ENCODE results near the gene ELP5. TPM values are rescaled to one million over a fixed set of nuclear protein-coding genes. Genes with fewer than 3 reads are reported as not detected.

The ELP5 gene
- polyA plus RNA-seq, 1 of the 3 experiments (the other 2 are of a cell fraction): 45.4 TPM

DNA sequence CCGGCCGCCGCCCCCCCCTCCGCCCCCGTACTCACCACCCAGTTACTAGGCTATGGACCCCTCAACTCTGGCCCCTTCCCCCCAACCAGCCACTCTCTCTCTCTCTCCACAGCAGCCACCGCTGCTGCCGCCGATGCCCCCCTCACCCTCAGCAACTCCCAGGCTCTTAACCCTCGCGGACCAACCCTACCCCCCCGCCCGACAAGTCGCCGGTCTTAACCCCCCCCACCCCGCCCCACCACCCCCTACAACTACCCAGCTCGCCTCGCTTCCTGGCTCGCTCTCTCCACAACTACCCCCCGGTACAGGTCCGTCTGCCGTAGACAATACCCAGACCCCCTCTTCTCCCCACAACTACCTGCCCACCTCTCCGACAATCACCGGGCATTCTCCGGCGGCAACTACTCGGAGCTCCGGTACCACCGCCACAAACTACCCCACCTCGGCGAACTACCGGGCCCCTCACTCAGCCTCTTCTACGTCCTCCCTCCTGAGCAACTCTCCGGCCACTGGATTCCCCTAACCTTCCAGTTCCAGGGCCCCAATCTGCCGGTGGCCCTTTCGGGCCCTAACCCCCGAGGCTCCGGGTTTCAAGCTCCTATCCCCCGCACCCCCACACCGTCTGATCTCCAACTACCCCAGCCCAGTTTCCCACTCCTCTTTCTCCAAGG is 13.5 kb upstream of the ELP5 start:
- Histone ChIP-seq H4K20me1 (ENCODE audit: insufficient read depth) (peaks cover 7% of the 10 kb centered on the region; the same call in 1 of the 2 replicates), H3K4me3 (ENCODE audit: low read depth in 2 of 2, low read length in 1 of 2) (peak overlapping the region; percentile 88 to 99), H3K36me3 (replicated peaks in 1 of 2; ENCODE audit: control insufficient read depth in 1 of 2, insufficient read depth in 2 of 2, low read length in 1 of 2) (peaks cover 30 to 43% of the 10 kb centered on the region in 2 experiments), H3K79me2 (ENCODE audit: insufficient read depth) (peaks cover 81% of the 10 kb centered on the region), H3K9me3 (no peaks in the 10 kb centered on the region), H3K9me2 (no peaks in the 10 kb centered on the region), H3K9ac (peak overlapping the region; percentile 96), H2AFZ (ENCODE audit: low read depth) (no peak overlapping the region), H3F3A (replicated peaks; ENCODE audit: insufficient read depth) (peaks cover 54% of the 10 kb centered on the region), H3K27me3 (ENCODE audit: insufficient read depth) (no peaks in the 10 kb centered on the region), H3K27ac (ENCODE audit: low read depth in 2 of 2, low read length in 1 of 2) (peak overlapping the region; percentile 75 to 97), H3K4me2 (peak overlapping the region; percentile 83), H3K4me1 (ENCODE audit: control insufficient read depth in 1 of 2, insufficient read depth in 2 of 2, low read depth in 1 of 2, low read length in 1 of 2) (peaks cover 36 to 41% of the 10 kb centered on the region in 2 experiments)
- ChIA-PET POLR2A (interaction anchor here (0.7 to 1.7 kb wide), 3 partner anchors 18 to 54 kb away, joined by 3 to 6 read pairs (median 6); no protein-coding TSS in a partner anchor), CTCF (interaction anchor here (1.0 to 5.6 kb wide), 3 partner anchors 18 to 58 kb away, joined by 3 to 35 read pairs (median 26); partner anchors contain the start of genes ACADVL, DLG4 and SLC2A4)
- 1% methylated on average over 39 of the region's 39 CpGs for WGBS (ENCODE audit: low lambda C conversion rate)
- TF ChIP-seq TAF1 (IDR thresholded peaks at IDR 0.05; ENCODE audit: borderline replicate concordance, low read depth, low read length) (0 out of 2 replicates have a peak, but pooled peaks have one; percentile 16), ELF1 (IDR thresholded peaks at IDR 0.05) (no peak)
- DNase-seq: no peak

DNA sequence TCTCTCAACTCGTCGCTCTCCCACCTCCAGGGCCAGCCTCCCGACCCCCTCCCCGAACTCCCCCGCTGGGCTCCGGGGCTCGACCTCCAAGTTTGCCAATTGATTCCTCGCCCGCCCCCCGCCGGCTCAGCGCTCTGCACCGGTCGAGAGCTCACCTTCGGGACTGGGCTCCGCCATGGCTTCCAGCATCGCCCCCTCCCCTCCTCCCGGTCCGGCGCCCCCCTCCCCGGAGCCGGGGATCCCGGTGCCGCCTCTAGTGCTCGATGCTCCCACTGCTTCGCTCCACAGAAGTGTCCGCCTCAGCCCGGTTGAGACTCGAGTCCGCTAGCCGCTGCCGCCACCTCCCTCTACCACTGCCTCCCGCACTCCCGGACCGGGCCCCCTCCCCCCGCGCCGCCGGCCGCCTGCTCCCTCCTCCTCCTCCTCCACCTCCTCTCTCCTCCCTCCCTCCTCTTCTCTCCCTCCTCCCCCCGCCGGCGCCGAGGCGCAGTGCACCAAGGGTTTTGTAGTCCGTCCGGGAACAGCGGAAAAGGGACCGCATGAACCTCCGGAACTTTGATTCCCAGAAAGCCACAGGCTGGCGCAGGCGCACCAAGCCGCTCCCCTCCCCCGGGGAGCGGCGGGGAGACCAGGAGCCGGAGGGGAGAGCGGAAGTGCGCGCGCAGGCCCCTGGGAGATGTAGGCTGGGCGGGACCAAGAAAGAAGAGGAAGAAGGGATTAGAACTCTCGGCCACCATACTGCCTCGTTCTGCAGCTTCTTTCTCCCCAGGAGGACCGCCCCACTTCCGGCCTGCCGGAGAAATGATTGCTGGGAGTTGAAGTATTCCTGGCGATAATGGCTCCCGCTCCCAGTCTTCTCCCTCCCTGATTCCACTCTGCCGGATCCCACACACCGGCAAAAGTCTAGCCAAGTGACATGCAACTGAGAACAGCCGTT is 12.7 kb upstream of the ELP5 start, which contains the start of gene PHF23:
TSS of gene PHF23 (minus strand) at position 367 of the 937 bp plus-strand sequence. CDS start at position 189, 178 bp downstream.
- H3K79me2 ChIP-seq (ENCODE audit: insufficient read depth): peaks cover 75% of the 10 kb centered on the region
- POLR2A ChIA-PET: interaction anchor here (0.6 to 1.7 kb wide), 6 partner anchors 10 to 25 kb away, joined by 3 to 7 read pairs (median 5); partner anchors contain the start of genes CTDNEP1 and ELP5
- H3K9ac ChIP-seq: peak within 1 kb of the TSS; percentile 97
- no peak within 1 kb of the TSS for H2AFZ ChIP-seq (ENCODE audit: low read depth)
- peaks cover 36 to 41% of the 10 kb centered on the region in 2 experiments for H3K4me1 ChIP-seq (ENCODE audit: control insufficient read depth in 1 of 2, insufficient read depth in 2 of 2, low read depth in 1 of 2, low read length in 1 of 2)
- H3K9me2 ChIP-seq: no peaks in the 10 kb centered on the region
- H3K9me3 ChIP-seq: no peaks in the 10 kb centered on the region
- peak within 1 kb of the TSS; percentile 83 for H3K4me2 ChIP-seq
- peaks cover 30 to 50% of the 10 kb centered on the region in 2 experiments for H3K36me3 ChIP-seq (replicated peaks in 1 of 2; ENCODE audit: control insufficient read depth in 1 of 2, insufficient read depth in 2 of 2, low read length in 1 of 2)
- peaks cover 60% of the 10 kb centered on the region for H3F3A ChIP-seq (replicated peaks; ENCODE audit: insufficient read depth)
- H4K20me1 ChIP-seq (ENCODE audit: insufficient read depth): peaks cover 7% of the 10 kb centered on the region; the same call in 1 of the 2 replicates
- no peaks in the 10 kb centered on the region for H3K27me3 ChIP-seq (ENCODE audit: insufficient read depth)
- CTCF ChIA-PET: interaction anchor here (1.0 to 5.6 kb wide), 3 partner anchors 19 to 57 kb away, joined by 3 to 35 read pairs (median 26); partner anchors contain the start of genes ACADVL, DLG4 and SLC2A4
- H3K27ac ChIP-seq (ENCODE audit: low read depth in 2 of 2, low read length in 1 of 2): peak within 1 kb of the TSS; percentile 75 to 99
- 2% methylated on average over 59 of the region's 72 CpGs for WGBS (ENCODE audit: low lambda C conversion rate)
- peak; percentile 94 for DNase-seq
- H3K4me3 ChIP-seq (ENCODE audit: low read depth in 2 of 2, low read length in 1 of 2): peak within 1 kb of the TSS; percentile 88 to 99
- TF ChIP-seq TAF1 (IDR thresholded peaks at IDR 0.05; ENCODE audit: borderline replicate concordance, low read depth, low read length) (peak; percentile 74), CHD2 (IDR thresholded peaks at IDR 0.05; ENCODE audit: low read length, partially characterized antibody) (peak; percentile 79), SMC3 (IDR thresholded peaks at IDR 0.05; ENCODE audit: low read depth, low read length) (no peak), ELF1 (IDR thresholded peaks at IDR 0.05) (peak; percentile 94), RFX5 (IDR thresholded peaks at IDR 0.05; ENCODE audit: low read length) (no peak), MXI1 (IDR thresholded peaks at IDR 0.05; ENCODE audit: low read depth, low read length) (no peak), RXRA (IDR thresholded peaks at IDR 0.05; ENCODE audit: borderline replicate concordance, low read depth) (no peak), TCF12 (IDR thresholded peaks at IDR 0.05) (no peak), YY1 (IDR thresholded peaks at IDR 0.05; ENCODE audit: low read depth) (peak; percentile 85), TEAD4 (IDR thresholded peaks at IDR 0.05; ENCODE audit: borderline replicate concordance, insufficient read depth) (no peak), RAD21 (IDR thresholded peaks at IDR 0.05; ENCODE audit: low read length) (no peak), GABPA (IDR thresholded peaks at IDR 0.05; ENCODE audit: low read depth) (peak; percentile 91), GATA2 (CRISPR knock-in tag; IDR thresholded peaks at IDR 0.05) (no peak), RCOR1 (IDR thresholded peaks at IDR 0.05; ENCODE audit: low read length) (no peak)
- TF ChIP-seq, protein P1, sequence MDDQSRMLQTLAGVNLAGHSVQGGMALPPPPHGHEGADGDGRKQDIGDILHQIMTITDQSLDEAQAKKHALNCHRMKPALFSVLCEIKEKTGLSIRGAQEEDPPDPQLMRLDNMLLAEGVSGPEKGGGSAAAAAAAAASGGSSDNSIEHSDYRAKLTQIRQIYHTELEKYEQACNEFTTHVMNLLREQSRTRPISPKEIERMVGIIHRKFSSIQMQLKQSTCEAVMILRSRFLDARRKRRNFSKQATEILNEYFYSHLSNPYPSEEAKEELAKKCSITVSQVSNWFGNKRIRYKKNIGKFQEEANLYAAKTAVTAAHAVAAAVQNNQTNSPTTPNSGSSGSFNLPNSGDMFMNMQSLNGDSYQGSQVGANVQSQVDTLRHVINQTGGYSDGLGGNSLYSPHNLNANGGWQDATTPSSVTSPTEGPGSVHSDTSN (IDR thresholded peaks at IDR 0.05): peak; percentile 10; the same call in 1 of the 2 replicates
- TF ChIP-seq, protein P2, sequence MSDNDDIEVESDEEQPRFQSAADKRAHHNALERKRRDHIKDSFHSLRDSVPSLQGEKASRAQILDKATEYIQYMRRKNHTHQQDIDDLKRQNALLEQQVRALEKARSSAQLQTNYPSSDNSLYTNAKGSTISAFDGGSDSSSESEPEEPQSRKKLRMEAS (IDR thresholded peaks at IDR 0.05; ENCODE audit: low read depth): peak; percentile 67
- TF ChIP-seq, protein P3, sequence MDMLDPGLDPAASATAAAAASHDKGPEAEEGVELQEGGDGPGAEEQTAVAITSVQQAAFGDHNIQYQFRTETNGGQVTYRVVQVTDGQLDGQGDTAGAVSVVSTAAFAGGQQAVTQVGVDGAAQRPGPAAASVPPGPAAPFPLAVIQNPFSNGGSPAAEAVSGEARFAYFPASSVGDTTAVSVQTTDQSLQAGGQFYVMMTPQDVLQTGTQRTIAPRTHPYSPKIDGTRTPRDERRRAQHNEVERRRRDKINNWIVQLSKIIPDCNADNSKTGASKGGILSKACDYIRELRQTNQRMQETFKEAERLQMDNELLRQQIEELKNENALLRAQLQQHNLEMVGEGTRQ (IDR thresholded peaks at IDR 0.05; ENCODE audit: borderline replicate concordance, low read depth, low read length): no peak
- TF ChIP-seq, protein P4, sequence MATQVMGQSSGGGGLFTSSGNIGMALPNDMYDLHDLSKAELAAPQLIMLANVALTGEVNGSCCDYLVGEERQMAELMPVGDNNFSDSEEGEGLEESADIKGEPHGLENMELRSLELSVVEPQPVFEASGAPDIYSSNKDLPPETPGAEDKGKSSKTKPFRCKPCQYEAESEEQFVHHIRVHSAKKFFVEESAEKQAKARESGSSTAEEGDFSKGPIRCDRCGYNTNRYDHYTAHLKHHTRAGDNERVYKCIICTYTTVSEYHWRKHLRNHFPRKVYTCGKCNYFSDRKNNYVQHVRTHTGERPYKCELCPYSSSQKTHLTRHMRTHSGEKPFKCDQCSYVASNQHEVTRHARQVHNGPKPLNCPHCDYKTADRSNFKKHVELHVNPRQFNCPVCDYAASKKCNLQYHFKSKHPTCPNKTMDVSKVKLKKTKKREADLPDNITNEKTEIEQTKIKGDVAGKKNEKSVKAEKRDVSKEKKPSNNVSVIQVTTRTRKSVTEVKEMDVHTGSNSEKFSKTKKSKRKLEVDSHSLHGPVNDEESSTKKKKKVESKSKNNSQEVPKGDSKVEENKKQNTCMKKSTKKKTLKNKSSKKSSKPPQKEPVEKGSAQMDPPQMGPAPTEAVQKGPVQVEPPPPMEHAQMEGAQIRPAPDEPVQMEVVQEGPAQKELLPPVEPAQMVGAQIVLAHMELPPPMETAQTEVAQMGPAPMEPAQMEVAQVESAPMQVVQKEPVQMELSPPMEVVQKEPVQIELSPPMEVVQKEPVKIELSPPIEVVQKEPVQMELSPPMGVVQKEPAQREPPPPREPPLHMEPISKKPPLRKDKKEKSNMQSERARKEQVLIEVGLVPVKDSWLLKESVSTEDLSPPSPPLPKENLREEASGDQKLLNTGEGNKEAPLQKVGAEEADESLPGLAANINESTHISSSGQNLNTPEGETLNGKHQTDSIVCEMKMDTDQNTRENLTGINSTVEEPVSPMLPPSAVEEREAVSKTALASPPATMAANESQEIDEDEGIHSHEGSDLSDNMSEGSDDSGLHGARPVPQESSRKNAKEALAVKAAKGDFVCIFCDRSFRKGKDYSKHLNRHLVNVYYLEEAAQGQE (IDR thresholded peaks at IDR 0.05; ENCODE audit: low read depth, low read length): no peak

Measured in SK-N-SH (cell line).